CD4-positive, alpha-beta memory T cell (primary cell): Measurements from ENCODE around the gene MTR. TPM values are rescaled to one million over a fixed set of nuclear protein-coding genes. Genes with fewer than 3 reads are reported as not detected.

Experiments
- CTCF ChIA-PET: fragments of 350-600 bp; sonication (Branson Sonifier 250); formaldehyde crosslinking; loops from one replicate; lab custom pipeline; 2021; ENCODE audit warnings: inconsistent platforms; ENCODE audit not compliant: partially characterized antibody; lab: Charles Lee
- POLR2A ChIA-PET: fragments of 350-600 bp; sonication (Branson Sonifier 250); formaldehyde crosslinking; loops from one replicate; lab custom pipeline; 2021; ENCODE audit not compliant: partially characterized antibody; lab: Charles Lee
- DNase-seq, 5 donors: peaks; one replicate each; pipeline versions ENCODE4 v3.0.0 to v3.0.0-alpha.2; 2020 to 2022; ENCODE audit warnings: mixed read lengths in 1 of 5
- H3K27ac ChIP-seq: one replicate; pipeline ENCODE4 v1.7.0; 2013; ENCODE audit warnings: low read depth, low read length
- H3K27me3 ChIP-seq: 2 replicates; pipeline ENCODE4 v1.7.0; 2013; ENCODE audit warnings: mild to moderate bottlenecking, low read length, moderate library complexity; ENCODE audit not compliant: insufficient read depth
- H3K36me3 ChIP-seq: 2 replicates; pipeline ENCODE4 v1.7.0; 2013; ENCODE audit warnings: mild to moderate bottlenecking, low read length, moderate library complexity; ENCODE audit not compliant: insufficient read depth
- H3K4me1 ChIP-seq: 2 replicates; pipeline ENCODE4 v1.7.0; 2013; ENCODE audit warnings: mild to moderate bottlenecking, low read length, moderate library complexity; ENCODE audit not compliant: insufficient read depth
- H3K4me3 ChIP-seq, 2 donors: one replicate each; pipeline ENCODE4 v1.7.0; 2013; ENCODE audit warnings: low read length in 2 of 2, mild to moderate bottlenecking in 1 of 2
- H3K9me3 ChIP-seq, 2 donors: one replicate each; pipeline ENCODE4 v1.7.0; 2013; ENCODE audit warnings: low read length in 2 of 2, control low read depth in 1 of 2; ENCODE audit not compliant: control insufficient read depth in 1 of 2
- H3K27ac Mint-ChIP-seq, 7 donors: one replicate each; pipeline ENCODE4 v1.8.0; 2020 to 2021; ENCODE audit warnings: mixed read lengths in 7 of 7, mild to moderate bottlenecking in 6 of 7, inconsistent platforms in 3 of 7, moderate library complexity in 3 of 7
- H3K27me3 Mint-ChIP-seq, 2 donors: one replicate each; pipeline ENCODE4 v1.8.0; 2020 to 2021; ENCODE audit warnings: mixed read lengths in 2 of 2
- H3K36me3 Mint-ChIP-seq, 2 donors: one replicate each; pipeline ENCODE4 v1.8.0; 2020 to 2021; ENCODE audit warnings: mixed read lengths in 2 of 2, inconsistent platforms in 1 of 2, mild to moderate bottlenecking in 1 of 2
- H3K4me1 Mint-ChIP-seq, 4 donors: one replicate each; pipeline ENCODE4 v1.8.0; 2020 to 2021; ENCODE audit warnings: mixed read lengths in 4 of 4, mild to moderate bottlenecking in 1 of 4
- H3K4me3 Mint-ChIP-seq, 8 donors: one replicate each; pipeline ENCODE4 v1.8.0; 2020 to 2021; ENCODE audit warnings: mixed read lengths in 8 of 8, mild to moderate bottlenecking in 7 of 8, moderate library complexity in 6 of 8, inconsistent platforms in 3 of 8
- H3K9me3 Mint-ChIP-seq, 8 donors: one replicate each; pipeline ENCODE4 v1.8.0; 2020 to 2021; ENCODE audit warnings: mixed read lengths in 8 of 8, mild to moderate bottlenecking in 5 of 8, inconsistent platforms in 3 of 8, moderate library complexity in 1 of 8
- intact Hi-C: fragments of 100-400 bp; cut with micrococcal nuclease; formaldehyde crosslinking; loops from one replicate; pipeline ENCODE4 v1.15.1; 2023
- polyA plus RNA-seq, 2 donors: library from polyadenylated mRNA; unstranded; fragments of 300-500 nt; fragmentation: Illumina TruSeq; gene quantifications; one replicate each; pipeline ENCODE4 v1.2.3, GENCODE V29; 2021
- total RNA-seq, 2 experiments: library from RNA; stranded (reverse); gene quantifications; one replicate each; pipeline ENCODE4 v1.2.3, GENCODE V29; 2021

The MTR gene
- total and polyA plus RNA-seq, 4 experiments from 2014 or later, result 5.6 to 71.0 (median 45.5) TPM

DNA sequence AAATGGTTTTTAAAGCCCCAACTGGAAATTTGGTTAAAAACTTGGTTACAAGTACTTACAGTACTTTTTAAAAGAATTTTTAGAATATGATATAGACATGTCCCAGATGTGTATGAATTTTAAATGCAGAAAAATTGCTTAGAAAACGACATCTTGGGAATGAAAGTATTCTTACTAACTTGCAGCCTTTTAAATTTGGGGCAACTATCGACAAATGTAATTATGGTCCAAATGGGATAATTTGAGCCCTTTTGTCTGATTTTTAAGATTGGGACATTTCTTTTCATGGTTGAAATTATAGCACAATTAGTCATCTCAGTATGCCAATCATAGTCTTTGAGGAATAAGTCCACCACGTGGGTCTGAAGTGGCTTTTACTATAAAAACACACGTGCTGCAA, 43.2 kb upstream of the MTR start:
- H3K27me3 Mint-ChIP-seq, result peaks cover 14 to 15% of the 10 kb centered on the region in 2 donors
- ChIA-PET POLR2A (no interaction called here), CTCF (interaction anchor here (0.6 kb wide), 1 partner anchor 18 kb away, joined by 3 read pairs; no protein-coding TSS in a partner anchor)
- H3K27ac Mint-ChIP-seq, result no peak overlapping the region
- H3K36me3 ChIP-seq, result no peaks in the 10 kb centered on the region
- H3K4me1 ChIP-seq, result no peaks in the 10 kb centered on the region
- peaks cover 4% of the 10 kb centered on the region for H3K27me3 ChIP-seq
- H3K4me3 ChIP-seq, result no peak overlapping the region
- no peaks in the 10 kb centered on the region for H3K9me3 ChIP-seq
- no peak overlapping the region for H3K4me3 Mint-ChIP-seq
- H3K4me1 Mint-ChIP-seq, result no peaks in the 10 kb centered on the region
- intact Hi-C loops, result loop anchor here (10.0 kb wide), 1 partner anchor 647 kb away; no protein-coding TSS in a partner anchor
- no peak overlapping the region for H3K27ac ChIP-seq
- no peaks in the 10 kb centered on the region for H3K36me3 Mint-ChIP-seq
- no peak for DNase-seq
- no peaks in the 10 kb centered on the region for H3K9me3 Mint-ChIP-seq

DNA sequence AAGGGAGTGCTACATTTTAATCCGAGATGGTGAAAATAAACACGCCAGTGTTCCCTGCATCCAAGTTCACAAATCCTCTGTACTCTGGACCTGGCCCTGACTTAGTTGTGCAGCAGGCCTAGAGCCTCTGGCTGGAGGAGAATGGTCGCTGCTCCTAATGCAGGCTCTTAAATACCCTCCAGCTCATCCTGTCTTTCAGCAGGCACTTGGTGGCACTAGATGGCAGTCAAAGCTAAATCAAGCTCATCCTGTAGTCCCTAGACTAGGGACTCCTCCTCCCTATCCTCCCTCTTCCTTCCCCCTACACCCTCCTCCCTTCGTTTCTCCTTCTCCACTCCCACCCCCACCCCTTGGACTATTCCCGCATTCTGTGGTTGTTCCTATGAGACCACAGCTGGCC, 41.6 kb upstream of the MTR start:
- H3K27ac ChIP-seq, result no peak overlapping the region
- Mint-ChIP-seq H3K9me3 (no peaks in the 10 kb centered on the region), H3K36me3 (no peaks in the 10 kb centered on the region), H3K27me3 (peaks cover 7 to 11% of the 10 kb centered on the region in 2 donors), H3K4me1 (no peaks in the 10 kb centered on the region), H3K27ac (no peak overlapping the region), H3K4me3 (no peak overlapping the region)
- ChIA-PET POLR2A (no interaction called here), CTCF (no interaction called here)
- H3K9me3 ChIP-seq, result no peaks in the 10 kb centered on the region
- H3K27me3 ChIP-seq, result no peaks in the 10 kb centered on the region
- intact Hi-C loops, result loop anchor here (10.0 kb wide), 1 partner anchor 649 kb away; no protein-coding TSS in a partner anchor
- H3K4me3 ChIP-seq, result no peak overlapping the region
- H3K4me1 ChIP-seq, result no peaks in the 10 kb centered on the region
- DNase-seq, result no peak
- H3K36me3 ChIP-seq, result no peaks in the 10 kb centered on the region

DNA sequence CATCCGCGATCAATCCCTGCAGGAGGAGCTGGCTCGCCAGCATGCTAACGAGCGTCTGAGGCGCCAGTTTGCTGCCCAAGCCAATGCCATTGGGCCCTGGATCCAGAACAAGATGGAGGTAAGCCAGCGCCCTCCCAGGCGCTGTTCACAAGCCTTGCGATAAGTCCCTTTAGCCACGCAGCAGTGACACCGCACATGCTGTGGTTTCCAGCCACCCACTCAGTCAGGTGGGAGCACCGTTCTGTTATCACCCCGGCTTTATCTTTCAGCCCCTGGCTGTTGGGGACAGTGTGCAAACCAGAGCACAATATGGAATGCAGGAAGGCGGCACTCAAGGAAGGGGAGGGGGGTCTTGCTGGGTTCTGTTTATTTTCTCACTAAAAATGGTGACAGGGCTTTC, 41.1 kb upstream of the MTR start:
- Histone ChIP-seq H3K9me3 (no peaks in the 10 kb centered on the region), H3K27ac (no peak overlapping the region), H3K36me3 (no peaks in the 10 kb centered on the region), H3K4me1 (no peaks in the 10 kb centered on the region), H3K27me3 (no peaks in the 10 kb centered on the region), H3K4me3 (no peak overlapping the region)
- Mint-ChIP-seq H3K27ac (no peak overlapping the region), H3K4me1 (no peaks in the 10 kb centered on the region), H3K36me3 (no peaks in the 10 kb centered on the region), H3K9me3 (no peaks in the 10 kb centered on the region), H3K4me3 (no peak overlapping the region), H3K27me3 (peaks cover 7 to 10% of the 10 kb centered on the region in 2 donors)
- ChIA-PET POLR2A (no interaction called here), CTCF (no interaction called here)
- intact Hi-C loops, result loop anchor here (10.0 kb wide), 1 partner anchor 649 kb away; no protein-coding TSS in a partner anchor
- DNase-seq, result no peak

DNA sequence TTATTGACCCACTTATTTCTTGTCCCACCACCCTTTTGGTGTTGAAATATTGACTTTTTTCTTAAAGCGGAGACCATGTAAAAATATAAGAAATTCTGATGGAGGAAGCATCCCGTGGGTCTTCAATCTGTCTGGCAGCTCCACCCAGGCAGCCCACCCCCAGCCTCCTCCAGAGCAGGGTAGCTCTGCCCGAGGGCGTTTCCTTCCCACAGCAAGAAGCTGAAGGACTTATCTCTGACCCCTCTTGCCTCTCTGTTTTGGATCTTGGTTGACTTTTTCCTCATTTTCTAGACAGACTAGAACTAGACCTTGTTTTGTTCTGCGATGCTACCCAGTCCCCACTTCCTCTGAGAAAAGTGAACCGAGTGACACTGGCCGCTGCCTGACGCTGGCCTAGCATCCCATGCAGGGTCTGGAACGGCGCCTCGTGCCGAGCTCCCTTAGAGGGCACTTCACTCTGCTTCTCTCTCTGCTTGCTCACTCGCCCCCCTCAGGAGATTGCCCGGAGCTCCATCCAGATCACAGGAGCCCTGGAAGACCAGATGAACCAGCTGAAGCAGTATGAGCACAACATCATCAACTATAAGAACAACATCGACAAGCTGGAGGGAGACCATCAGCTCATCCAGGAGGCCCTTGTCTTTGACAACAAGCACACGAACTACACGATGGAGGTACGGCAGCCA, 40.4 kb upstream of the MTR start:
- Mint-ChIP-seq H3K36me3 (no peaks in the 10 kb centered on the region), H3K27me3 (peaks cover 7 to 9% of the 10 kb centered on the region in 2 donors), H3K4me1 (peaks cover 0 to 2% (median under 1%) of the 10 kb centered on the region in 4 donors), H3K9me3 (no peaks in the 10 kb centered on the region), H3K27ac (no peak overlapping the region), H3K4me3 (no peak overlapping the region)
- H3K27ac ChIP-seq, result no peak overlapping the region
- H3K4me3 ChIP-seq, result no peak overlapping the region
- intact Hi-C loops, result loop anchor here (10.0 kb wide), 1 partner anchor 650 kb away; no protein-coding TSS in a partner anchor
- no peaks in the 10 kb centered on the region for H3K36me3 ChIP-seq
- no peak for DNase-seq
- ChIA-PET CTCF (no interaction called here), POLR2A (no interaction called here)
- no peaks in the 10 kb centered on the region for H3K27me3 ChIP-seq
- no peaks in the 10 kb centered on the region for H3K4me1 ChIP-seq
- H3K9me3 ChIP-seq, result no peaks in the 10 kb centered on the region

DNA sequence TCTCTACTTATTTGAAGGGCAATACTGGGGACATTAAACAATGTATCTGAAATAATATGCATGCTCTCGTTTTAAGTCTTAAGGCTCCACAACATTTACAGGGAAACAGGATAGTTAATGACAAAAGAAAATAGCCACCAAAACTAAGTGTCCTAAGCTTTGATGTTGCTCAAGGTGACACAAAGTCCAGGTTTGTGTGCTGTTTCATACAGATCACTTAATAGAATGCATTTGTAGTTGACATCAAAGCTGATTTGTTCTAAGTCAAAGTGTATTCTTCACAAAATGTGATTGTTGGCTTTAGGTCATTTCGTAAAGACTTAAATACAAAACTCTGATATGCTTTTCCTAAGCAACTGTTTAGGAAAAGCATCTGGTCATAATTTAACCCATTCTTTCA, 37.5 kb upstream of the MTR start:
- Mint-ChIP-seq H3K27ac (no peak overlapping the region), H3K36me3 (no peaks in the 10 kb centered on the region), H3K27me3 (no peaks in the 10 kb centered on the region), H3K9me3 (peaks cover 0 to under 1% (median 0%) of the 10 kb centered on the region in 8 donors), H3K4me1 (peaks cover 0 to 2% (median under 1%) of the 10 kb centered on the region in 4 donors), H3K4me3 (no peak overlapping the region)
- no peaks in the 10 kb centered on the region for H3K27me3 ChIP-seq
- CTCF ChIA-PET, result interaction anchor here (1.4 to 3.0 kb wide), 2 partner anchors 112 to 803 kb away, joined by 3 to 16 read pairs; no protein-coding TSS in a partner anchor
- no peak overlapping the region for H3K4me3 ChIP-seq
- no peaks in the 10 kb centered on the region for H3K4me1 ChIP-seq
- intact Hi-C loops, result loop anchor here (10.0 kb wide), 1 partner anchor 653 kb away; no protein-coding TSS in a partner anchor
- no peaks in the 10 kb centered on the region for H3K9me3 ChIP-seq
- no peak for DNase-seq
- POLR2A ChIA-PET, result no interaction called here
- no peaks in the 10 kb centered on the region for H3K36me3 ChIP-seq
- H3K27ac ChIP-seq, result no peak overlapping the region

DNA sequence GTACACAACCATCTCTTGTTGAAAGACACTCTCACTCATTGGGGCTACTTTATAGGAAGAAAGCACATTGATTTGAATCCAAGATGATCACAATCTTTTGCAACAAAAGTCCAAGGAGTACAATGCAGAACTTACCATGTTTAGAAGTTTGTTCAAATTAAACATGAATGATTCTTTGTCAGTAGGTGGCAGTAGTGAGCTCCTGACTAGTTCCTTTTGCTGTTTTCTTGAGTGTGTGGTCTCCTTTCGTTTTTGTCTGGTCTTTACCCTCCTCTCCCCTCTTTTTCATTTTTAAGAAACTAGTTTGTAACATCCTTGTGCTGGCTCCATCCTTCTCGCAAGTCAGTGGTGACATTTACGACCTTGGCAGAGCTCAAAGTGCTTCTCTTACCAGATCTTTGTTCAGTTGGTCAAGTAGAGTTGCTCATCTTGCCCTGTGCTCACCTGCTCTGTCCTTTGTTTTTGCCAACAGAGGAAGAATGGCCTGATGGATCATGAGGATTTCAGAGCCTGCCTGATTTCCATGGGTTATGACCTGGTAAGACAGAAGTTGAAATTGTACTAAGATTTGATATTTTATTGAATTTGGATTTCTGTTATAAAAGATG, 35.7 kb upstream of the MTR start:
- Mint-ChIP-seq H3K27me3 (no peaks in the 10 kb centered on the region), H3K27ac (no peak overlapping the region), H3K4me3 (peak overlapping the region in 5 of 8 donors; percentile 2 to 56 (median 44)), H3K9me3 (peaks cover 0 to 1% (median 0%) of the 10 kb centered on the region in 8 donors), H3K4me1 (peaks cover 0 to 2% (median under 1%) of the 10 kb centered on the region in 4 donors), H3K36me3 (no peaks in the 10 kb centered on the region)
- POLR2A ChIA-PET, result interaction anchor here (1.1 kb wide), 1 partner anchor 36 kb away, joined by 3 read pairs; the partner anchor contains the start of gene MTR
- no peak overlapping the region for H3K4me3 ChIP-seq
- no peaks in the 10 kb centered on the region for H3K9me3 ChIP-seq
- CTCF ChIA-PET, result interaction anchor here (1.0 to 3.0 kb wide), 24 partner anchors 9 to 1317 kb away, joined by 3 to 16 read pairs (median 4); partner anchors contain the start of gene MTR
- H3K36me3 ChIP-seq, result no peaks in the 10 kb centered on the region
- no peak overlapping the region for H3K27ac ChIP-seq
- intact Hi-C loops, result loop anchor here (1.0 to 10.0 kb wide), 2 partner anchors 110 to 655 kb away; no protein-coding TSS in a partner anchor
- H3K4me1 ChIP-seq, result no peaks in the 10 kb centered on the region
- H3K27me3 ChIP-seq, result no peaks in the 10 kb centered on the region
- peak in 4 of 5 donors; percentile 19 to 40 (median 32) for DNase-seq

DNA sequence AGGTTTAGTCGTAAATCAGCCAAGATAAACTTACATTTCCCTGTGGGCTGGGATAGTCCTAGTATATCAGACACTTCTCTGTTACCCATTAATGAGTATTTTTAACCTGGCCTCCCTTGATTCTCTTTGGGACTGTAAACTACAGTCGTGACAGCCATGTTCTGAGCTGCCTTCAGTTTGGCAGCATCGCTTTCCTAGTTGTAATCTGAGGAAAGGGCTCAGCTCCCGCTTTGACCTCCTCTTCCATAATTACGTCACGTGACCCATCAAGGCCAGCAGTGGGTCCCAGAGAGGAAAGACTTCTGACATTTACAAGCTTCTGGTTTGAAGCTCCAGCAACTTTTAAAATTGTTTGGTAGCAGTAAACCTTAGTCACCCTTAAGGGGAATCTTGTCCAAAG, 34.6 kb upstream of the MTR start:
- Histone ChIP-seq H3K9me3 (no peaks in the 10 kb centered on the region), H3K36me3 (no peaks in the 10 kb centered on the region), H3K27me3 (no peaks in the 10 kb centered on the region), H3K4me1 (no peaks in the 10 kb centered on the region), H3K4me3 (no peak overlapping the region), H3K27ac (no peak overlapping the region)
- intact Hi-C loops, result no loop called here
- H3K27ac Mint-ChIP-seq, result no peak overlapping the region
- CTCF ChIA-PET, result interaction anchor here (0.6 to 3.0 kb wide), 12 partner anchors 8 to 801 kb away, joined by 3 to 16 read pairs (median 6); partner anchors contain the start of gene MTR
- peaks cover 0 to 1% (median 0%) of the 10 kb centered on the region in 8 donors for H3K9me3 Mint-ChIP-seq
- no peak for DNase-seq
- no peak overlapping the region for H3K4me3 Mint-ChIP-seq
- no peaks in the 10 kb centered on the region for H3K36me3 Mint-ChIP-seq
- POLR2A ChIA-PET, result no interaction called here
- peaks cover 0 to 2% (median under 1%) of the 10 kb centered on the region in 4 donors for H3K4me1 Mint-ChIP-seq
- peaks cover 0 to 2% of the 10 kb centered on the region in 2 donors for H3K27me3 Mint-ChIP-seq
